IMR-90 (cell line): Measurements from ENCODE around the gene CFAP61. TPM values are rescaled to one million over a fixed set of nuclear protein-coding genes. Genes with fewer than 3 reads are reported as not detected.

Experiments used
- ATAC-seq: fragments of 200-7000 bp; cut with Tn5 transposase; 2 replicates; pipeline ENCODE4 v1.9.1; 2020; ENCODE audit warnings: low read depth, mild to moderate bottlenecking, moderate library complexity
- BruUV-seq: library from RNA; stranded (reverse); fragments of 400-500 nt; replicated peaks from 2 replicates; lab custom pipeline; 2021; lab: Mats Ljungman, UMichigan
- CTCF ChIA-PET: fragments of 300-600 bp; formaldehyde crosslinking; extraction: SDS; loops from one replicate; lab custom pipeline; 2021; ENCODE audit warnings: antibody characterized with exemption; lab: Yijun Ruan, JAX
- POLR2A ChIA-PET: fragments of 300-600 bp; sonication (Branson Sonifier 250); formaldehyde crosslinking; loops from one replicate; lab custom pipeline; 2022; ENCODE audit warnings: antibody characterized with exemption; ENCODE audit not compliant: unreplicated experiment; lab: Charles Lee
- DNase-seq: peaks from one replicate; pipeline ENCODE4 v3.0.0; 2013
- H2AFZ ChIP-seq: replicated peaks from 2 replicates; pipeline ENCODE3; 2013; ENCODE audit warnings: low read length, mild to moderate bottlenecking; ENCODE audit not compliant: poor library complexity
- H2AK5ac ChIP-seq: 2 replicates; pipeline ENCODE4 v1.6.1; 2013; ENCODE audit warnings: low read depth, low read length, inconsistent platforms
- H2AK9ac ChIP-seq: replicated peaks from 2 replicates; pipeline ENCODE3; 2013; ENCODE audit warnings: mild to moderate bottlenecking, low read depth, low read length, moderate library complexity; ENCODE audit not compliant: poor library complexity
- H2BK120ac ChIP-seq: 2 replicates; pipeline ENCODE4 v1.6.1; 2013; ENCODE audit warnings: low read depth, low read length, inconsistent platforms
- H2BK15ac ChIP-seq: 3 replicates; pipeline ENCODE4 v1.6.1; 2013; ENCODE audit warnings: low read depth, low read length, inconsistent platforms
- H2BK20ac ChIP-seq: 2 replicates; pipeline ENCODE4 v1.6.1; 2013; ENCODE audit warnings: low read depth, mild to moderate bottlenecking, inconsistent platforms, low read length, moderate library complexity
- H2BK5ac ChIP-seq: 2 replicates; pipeline ENCODE4 v1.6.1; 2013; ENCODE audit warnings: mild to moderate bottlenecking, low read depth, low read length, inconsistent platforms; ENCODE audit not compliant: poor library complexity, severe bottlenecking
- H3K14ac ChIP-seq: replicated peaks from 2 replicates; pipeline ENCODE4 v1.6.1; 2013; ENCODE audit warnings: low read depth, low read length, inconsistent platforms
- H3K18ac ChIP-seq: 2 replicates; pipeline ENCODE4 v1.6.1; 2013; ENCODE audit warnings: low read depth, low read length, control low read depth
- H3K23ac ChIP-seq: 2 replicates; pipeline ENCODE4 v1.6.1; 2013; ENCODE audit warnings: low read depth, low read length, inconsistent platforms
- H3K27ac ChIP-seq: 2 replicates; pipeline ENCODE4 v1.5.1; 2013; ENCODE audit warnings: mild to moderate bottlenecking, control low read depth, low read length; ENCODE audit not compliant: insufficient read depth
- H3K27me3 ChIP-seq: 2 replicates; pipeline ENCODE4 v1.6.1; 2013; ENCODE audit warnings: low read length; ENCODE audit not compliant: control insufficient read depth, insufficient read depth
- H3K36me3 ChIP-seq: 2 replicates; pipeline ENCODE4 v1.6.1; 2013; ENCODE audit warnings: low read length, mixed read lengths; ENCODE audit not compliant: control insufficient read depth, insufficient read depth
- H3K4ac ChIP-seq: 2 replicates; pipeline ENCODE4 v1.6.1; 2013; ENCODE audit warnings: low read depth, low read length, inconsistent platforms
- H3K4me1 ChIP-seq: 2 replicates; pipeline ENCODE4 v1.6.1; 2013; ENCODE audit warnings: low read length, mixed read lengths; ENCODE audit not compliant: control insufficient read depth, insufficient read depth
- H3K4me2 ChIP-seq: 2 replicates; pipeline ENCODE4 v1.6.1; 2013; ENCODE audit warnings: low read depth, mild to moderate bottlenecking, control low read depth, low read length, moderate library complexity
- H3K4me3 ChIP-seq: 2 replicates; pipeline ENCODE4 v1.5.1; 2013; ENCODE audit warnings: low read depth, mild to moderate bottlenecking, control low read depth, low read length, moderate library complexity; ENCODE audit not compliant: insufficient read depth
- H3K56ac ChIP-seq: 2 replicates; pipeline ENCODE4 v1.6.1; 2013; ENCODE audit warnings: low read length, inconsistent platforms; ENCODE audit not compliant: insufficient read depth; ENCODE audit errors: extremely low read depth
- H3K79me1 ChIP-seq, 2 experiments: 2 replicates each; pipeline ENCODE4 v1.6.1; 2013; ENCODE audit warnings: low read length in 2 of 2, inconsistent platforms in 1 of 2, low read depth in 1 of 2
- H3K9ac ChIP-seq: 2 replicates; pipeline ENCODE4 v1.6.1; 2013; ENCODE audit warnings: low read depth, low read length, control low read depth
- H3K9me1 ChIP-seq: 2 replicates; pipeline ENCODE4 v1.6.1; 2013; ENCODE audit warnings: low read length, inconsistent platforms; ENCODE audit not compliant: insufficient read depth
- H3K9me3 ChIP-seq: 2 replicates; pipeline ENCODE4 v1.6.1; 2013; ENCODE audit warnings: low read length; ENCODE audit not compliant: control insufficient read depth, insufficient read depth
- H4K20me1 ChIP-seq: 2 replicates; pipeline ENCODE4 v1.6.1; 2013; ENCODE audit warnings: low read length, inconsistent platforms; ENCODE audit not compliant: insufficient read depth
- H4K5ac ChIP-seq: 2 replicates; pipeline ENCODE4 v1.6.1; 2013; ENCODE audit warnings: mild to moderate bottlenecking, low read depth, low read length, control low read depth
- H4K8ac ChIP-seq, 2 experiments: 2 replicates each; pipeline ENCODE4 v1.6.1; 2013; ENCODE audit warnings: low read depth in 2 of 2, low read length in 2 of 2, control low read depth in 1 of 2, inconsistent platforms in 1 of 2
- H4K91ac ChIP-seq: 2 replicates; pipeline ENCODE4 v1.6.1; 2013; ENCODE audit warnings: low read depth, low read length, inconsistent platforms; ENCODE audit not compliant: insufficient read depth
- BHLHE40 ChIP-seq: fragments of 150-350 bp; IDR thresholded peaks from 2 replicates; pipeline ENCODE4 v1.6.1; 2016; ENCODE audit warnings: mild to moderate bottlenecking, low read depth, low read length
- CEBPB ChIP-seq: IDR thresholded peaks from 2 replicates; pipeline ENCODE4 v1.6.1; 2012; ENCODE audit warnings: low read depth, low read length, improper control_type of control experiment
- CHD1 ChIP-seq: IDR thresholded peaks from 2 replicates; pipeline ENCODE4 v1.6.1; 2012; ENCODE audit warnings: low read depth, low read length, improper control_type of control experiment
- ELK1 ChIP-seq: fragments of 150-350 bp; IDR thresholded peaks from 2 replicates; pipeline ENCODE4 v1.6.1; 2016; ENCODE audit warnings: low read depth, mild to moderate bottlenecking, low read length, moderate library complexity, borderline replicate concordance
- FOS ChIP-seq: fragments of 150-350 bp; IDR thresholded peaks from 2 replicates; pipeline ENCODE4 v1.6.1; 2016; ENCODE audit warnings: low read depth, low read length
- MAFK ChIP-seq: IDR thresholded peaks from 2 replicates; pipeline ENCODE4 v1.6.1; 2012; ENCODE audit warnings: low read depth, low read length, improper control_type of control experiment
- MAZ ChIP-seq: IDR thresholded peaks from 2 replicates; pipeline ENCODE4 v1.6.1; 2012; ENCODE audit warnings: low read depth, mild to moderate bottlenecking, low read length, improper control_type of control experiment, moderate library complexity, borderline replicate concordance
- MXI1 ChIP-seq: IDR thresholded peaks from 2 replicates; pipeline ENCODE4 v1.6.1; 2012; ENCODE audit warnings: low read depth, mild to moderate bottlenecking, low read length, moderate library complexity, borderline replicate concordance
- NFE2L2 ChIP-seq: fragments of 150-350 bp; IDR thresholded peaks from 2 replicates; pipeline ENCODE4 v1.6.1; 2016; ENCODE audit warnings: low read depth, mild to moderate bottlenecking, low read length
- POLR2A ChIP-seq: IDR thresholded peaks from 2 replicates; pipeline ENCODE4 v1.6.1; 2012; ENCODE audit warnings: mild to moderate bottlenecking, low read depth, low read length
- RAD21 ChIP-seq: IDR thresholded peaks from 2 replicates; pipeline ENCODE4 v1.6.1; 2012; ENCODE audit warnings: low read length, improper control_type of control experiment
- RCOR1 ChIP-seq: IDR thresholded peaks from 2 replicates; pipeline ENCODE4 v1.6.1; 2012; ENCODE audit warnings: mild to moderate bottlenecking, low read length, improper control_type of control experiment; ENCODE audit not compliant: insufficient replicate concordance
- RFX5 ChIP-seq: IDR thresholded peaks from 2 replicates; pipeline ENCODE4 v1.8.0; 2012; ENCODE audit warnings: low read depth, mild to moderate bottlenecking, low read length, moderate library complexity
- SMC3 ChIP-seq: fragments of 150-350 bp; IDR thresholded peaks from 2 replicates; pipeline ENCODE4 v1.6.1; 2016; ENCODE audit warnings: low read depth, mild to moderate bottlenecking, antibody characterized with exemption, low read length, moderate library complexity
- USF2 ChIP-seq: fragments of 150-350 bp; IDR thresholded peaks from 2 replicates; pipeline ENCODE4 v1.6.1; 2017; ENCODE audit warnings: mild to moderate bottlenecking, antibody characterized with exemption, low read length, low read depth
- WGBS, 2 experiments: methylation state at CpG; one replicate each; pipeline versions ENCODE4 v1.1.5 to v1.1.7; 2013; ENCODE audit warnings: missing lambda C conversion rate in 2 of 2; ENCODE audit not compliant: insufficient read length in 1 of 2; ENCODE audit errors: extremely low coverage in 2 of 2; 5-methylcytosine and 5-hydroxymethylcytosine counted together
- dilution Hi-C: fragments of 300-500 bp; cut with HindIII; formaldehyde crosslinking; loops from one replicate; pipeline ENCODE4 v1.14.3; 2018; ENCODE audit warnings: low sequenced_read_pairs; ENCODE audit not compliant: unreplicated experiment
- in situ Hi-C: fragments of 300-500 bp; cut with MboI; formaldehyde crosslinking; loops from 3 replicates; pipeline ENCODE4 v1.14.3; 2019; ENCODE audit warnings: low sequenced_read_pairs, inconsistent platforms, mixed read lengths
- intact Hi-C: fragments of 100-400 bp; cut with micrococcal nuclease; formaldehyde crosslinking; loops from 2 replicates; pipeline ENCODE4 v1.10.0; 2022
- polyA plus RNA-seq, 3 experiments: library from polyadenylated mRNA; depleted of rRNA; stranded (reverse); fragments of >200 nt; gene quantifications; 2 replicates each; pipeline ENCODE4 v1.2.3, GENCODE V29; 2012; ENCODE audit warnings: low replicate concordance in 1 of 3
- total RNA-seq: library from RNA; depleted of rRNA; stranded (reverse); fragments of >200 nt; gene quantifications from 2 replicates; pipeline ENCODE4 v1.2.3, GENCODE V29; 2012
- TF ChIP-seq, protein P1 (sequence below): conservative IDR thresholded peaks from 2 replicates; pipeline ENCODE4 v1.5.1; 2012; ENCODE audit warnings: mild to moderate bottlenecking, low read depth, low read length, improper control_type of control experiment

Gene CFAP61
- total and polyA plus RNA-seq, 2 of the 4 experiments (the other 2 are of a cell fraction), result 0.07 TPM; not detected in 1

GRCh38 chr20:20266552-20266951, 214.2 kb downstream of the CFAP61 start:
- in situ Hi-C loops, result no loop called here
- Histone ChIP-seq H3K14ac (no peak overlapping the region), H3K27me3 (no peaks in the 10 kb centered on the region), H2AFZ (no peak overlapping the region), H3K18ac (no peak overlapping the region), H4K8ac (no peak overlapping the region), H2BK120ac (no peak overlapping the region), H4K91ac (no peak overlapping the region), H2AK5ac (no peak overlapping the region), H3K36me3 (no peaks in the 10 kb centered on the region), H3K4me1 (no peaks in the 10 kb centered on the region), H2BK5ac (no peak overlapping the region), H3K27ac (no peak overlapping the region), H3K9me3 (no peaks in the 10 kb centered on the region), H3K23ac (no peak overlapping the region), H3K4ac (no peak overlapping the region), H2BK20ac (no peak overlapping the region), H3K56ac (no peak overlapping the region), H3K79me1 (no peaks in the 10 kb centered on the region), H3K9me1 (no peaks in the 10 kb centered on the region), H2BK15ac (no peak overlapping the region), H3K9ac (no peak overlapping the region), H3K4me3 (no peak overlapping the region), H3K4me2 (no peak overlapping the region), H4K20me1 (no peaks in the 10 kb centered on the region), H4K5ac (no peak overlapping the region), H2AK9ac (no peak overlapping the region)
- dilution Hi-C loops, result no loop called here
- no peak for TF ChIP-seq RFX5
- TF ChIP-seq POLR2A, result no peak
- TF ChIP-seq RAD21, result no peak
- TF ChIP-seq USF2, result no peak
- TF ChIP-seq FOS, result no peak
- no peak for TF ChIP-seq MXI1
- no peak for TF ChIP-seq NFE2L2
- TF ChIP-seq CHD1, result no peak
- no peak for TF ChIP-seq CEBPB
- TF ChIP-seq SMC3, result no peak
- no peak for TF ChIP-seq MAFK
- TF ChIP-seq, protein P1, sequence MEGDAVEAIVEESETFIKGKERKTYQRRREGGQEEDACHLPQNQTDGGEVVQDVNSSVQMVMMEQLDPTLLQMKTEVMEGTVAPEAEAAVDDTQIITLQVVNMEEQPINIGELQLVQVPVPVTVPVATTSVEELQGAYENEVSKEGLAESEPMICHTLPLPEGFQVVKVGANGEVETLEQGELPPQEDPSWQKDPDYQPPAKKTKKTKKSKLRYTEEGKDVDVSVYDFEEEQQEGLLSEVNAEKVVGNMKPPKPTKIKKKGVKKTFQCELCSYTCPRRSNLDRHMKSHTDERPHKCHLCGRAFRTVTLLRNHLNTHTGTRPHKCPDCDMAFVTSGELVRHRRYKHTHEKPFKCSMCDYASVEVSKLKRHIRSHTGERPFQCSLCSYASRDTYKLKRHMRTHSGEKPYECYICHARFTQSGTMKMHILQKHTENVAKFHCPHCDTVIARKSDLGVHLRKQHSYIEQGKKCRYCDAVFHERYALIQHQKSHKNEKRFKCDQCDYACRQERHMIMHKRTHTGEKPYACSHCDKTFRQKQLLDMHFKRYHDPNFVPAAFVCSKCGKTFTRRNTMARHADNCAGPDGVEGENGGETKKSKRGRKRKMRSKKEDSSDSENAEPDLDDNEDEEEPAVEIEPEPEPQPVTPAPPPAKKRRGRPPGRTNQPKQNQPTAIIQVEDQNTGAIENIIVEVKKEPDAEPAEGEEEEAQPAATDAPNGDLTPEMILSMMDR, result no peak
- TF ChIP-seq BHLHE40, result no peak
- TF ChIP-seq RCOR1, result no peak
- no peak for TF ChIP-seq MAZ
- no peak for TF ChIP-seq ELK1
- ChIA-PET POLR2A (no interaction called here), CTCF (no interaction called here)
- BruUV-seq, result no TSS peak
- ATAC-seq, result no peak
- intact Hi-C loops, result no loop called here
- WGBS, 2 experiments, result no CpG with 5 or more reads among the region's 4 CpGs
- DNase-seq, result no peak
